Astrocyte (in vitro differentiated cells and primary cell): ENCODE measurements around the gene SPTBN1. TPM values are rescaled to one million over a fixed set of nuclear protein-coding genes. Genes with fewer than 3 reads are reported as not detected.
A peak's percentile ranks its signal among the peaks of the same experiment; 100 is the strongest.

Experiments used
- DNase-seq: peaks from one replicate; pipeline ENCODE4 v3.0.0-alpha.2; 2010; ENCODE audit warnings: low read depth
- FAIRE-seq: peaks from 2 replicates; lab custom pipeline; 2011; peaks lifted over from hg19 to GRCh38; lab: Jason Lieb, UNC
- H2AFZ ChIP-seq: 2 replicates; pipeline ENCODE4 v1.6.0; 2012; ENCODE audit warnings: low read depth, low read length, inconsistent platforms
- H3K27ac ChIP-seq: 2 replicates; pipeline ENCODE4 v1.5.1; 2011; ENCODE audit warnings: low read depth, low read length, inconsistent platforms
- H3K27me3 ChIP-seq: 2 replicates; pipeline ENCODE4 v1.6.0; 2011; ENCODE audit warnings: low read length, inconsistent platforms; ENCODE audit not compliant: insufficient read depth
- H3K36me3 ChIP-seq: 2 replicates; pipeline ENCODE4 v1.5.1; 2011; ENCODE audit warnings: low read length, inconsistent platforms; ENCODE audit not compliant: insufficient read depth
- H3K4me1 ChIP-seq: 2 replicates; pipeline ENCODE4 v1.5.1; 2011; ENCODE audit warnings: low read length, inconsistent platforms; ENCODE audit not compliant: insufficient read depth
- H3K4me2 ChIP-seq: 2 replicates; pipeline ENCODE4 v1.6.0; 2012; ENCODE audit warnings: low read length, inconsistent platforms
- H3K4me3 ChIP-seq: 2 replicates; pipeline ENCODE4 v1.5.1; 2011; ENCODE audit warnings: low read depth, mild to moderate bottlenecking, low read length, inconsistent platforms; ENCODE audit not compliant: insufficient read depth
- H3K79me2 ChIP-seq: 2 replicates; pipeline ENCODE4 v1.6.0; 2012; ENCODE audit warnings: mild to moderate bottlenecking, low read length, inconsistent platforms; ENCODE audit not compliant: insufficient read depth
- H3K9ac ChIP-seq: 2 replicates; pipeline ENCODE4 v1.6.0; 2012; ENCODE audit warnings: mild to moderate bottlenecking, low read length, inconsistent platforms
- H3K9me3 ChIP-seq: 2 replicates; pipeline ENCODE4 v1.5.1; 2012; ENCODE audit warnings: low read depth, mild to moderate bottlenecking, low read length, inconsistent platforms; ENCODE audit not compliant: insufficient read depth
- H4K20me1 ChIP-seq: 2 replicates; pipeline ENCODE4 v1.6.0; 2012; ENCODE audit warnings: low read length, inconsistent platforms; ENCODE audit not compliant: insufficient read depth
- H3K27ac Mint-ChIP-seq: one replicate; pipeline ENCODE4 v1.8.0; 2021; ENCODE audit warnings: mild to moderate bottlenecking, mixed read lengths; ENCODE audit not compliant: unreplicated experiment
- H3K27me3 Mint-ChIP-seq: one replicate; pipeline ENCODE4 v1.8.0; 2021; ENCODE audit warnings: low read depth, mixed read lengths; ENCODE audit not compliant: unreplicated experiment
- H3K36me3 Mint-ChIP-seq: one replicate; pipeline ENCODE4 v1.8.0; 2021; ENCODE audit warnings: low read depth, mixed read lengths; ENCODE audit not compliant: unreplicated experiment
- H3K4me1 Mint-ChIP-seq: one replicate; pipeline ENCODE4 v1.8.0; 2021; ENCODE audit warnings: low read depth, mixed read lengths; ENCODE audit not compliant: unreplicated experiment
- H3K4me3 Mint-ChIP-seq: one replicate; pipeline ENCODE4 v1.8.0; 2021; ENCODE audit warnings: mild to moderate bottlenecking, moderate library complexity, mixed read lengths; ENCODE audit not compliant: unreplicated experiment
- H3K9me3 Mint-ChIP-seq: one replicate; pipeline ENCODE4 v1.8.0; 2021; ENCODE audit warnings: mild to moderate bottlenecking, mixed read lengths; ENCODE audit not compliant: unreplicated experiment
- EZH2 ChIP-seq: IDR thresholded peaks from 2 replicates; pipeline ENCODE4 v1.6.1; 2012; ENCODE audit warnings: mild to moderate bottlenecking, low read length, inconsistent platforms; ENCODE audit not compliant: insufficient read depth
- total RNA-seq: library from RNA; stranded (reverse); gene quantifications from 2 replicates; pipeline ENCODE4 v1.2.1, GENCODE V29; 2021
- TF ChIP-seq, protein P1 (sequence below): IDR thresholded peaks from 2 replicates; pipeline ENCODE4 v1.5.1; 2011; ENCODE audit warnings: low read depth, mild to moderate bottlenecking, inconsistent platforms, low read length, moderate library complexity; ENCODE audit not compliant: insufficient read depth

SPTBN1 gene
- total RNA-seq, 1 donor from 2014 or later: 311 TPM

DNA sequence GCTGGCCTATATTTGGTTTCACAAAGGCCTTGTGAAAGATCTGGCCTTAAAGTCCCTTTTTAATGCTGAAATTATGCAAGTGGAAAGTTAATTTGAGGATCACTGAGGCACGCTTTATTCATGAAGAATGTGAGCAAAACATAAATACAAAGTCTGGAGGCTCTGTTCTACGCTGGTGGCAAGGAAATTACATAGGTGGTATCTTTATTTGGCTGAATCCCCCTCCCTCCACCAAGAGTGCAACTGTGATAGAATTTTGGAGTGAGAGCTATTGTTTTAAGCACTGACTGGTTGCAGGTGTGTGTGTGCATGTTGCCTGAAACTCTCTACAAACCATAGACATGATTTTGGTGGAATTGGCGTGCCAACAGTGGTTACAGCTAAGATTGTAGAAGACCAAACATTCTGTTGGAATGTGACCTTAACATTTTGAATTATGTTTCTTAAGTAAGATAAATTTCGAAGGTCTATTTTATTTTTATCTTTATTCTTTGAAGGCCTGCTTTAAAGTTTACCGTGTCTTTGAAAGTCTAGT is 114.3 kb downstream of the SPTBN1 start:
- Mint-ChIP-seq H3K4me1 (peaks cover 68% of the 10 kb centered on the region), H3K4me3 (no peak overlapping the region), H3K27ac (peak overlapping the region; percentile 94), H3K27me3 (no peaks in the 10 kb centered on the region), H3K9me3 (no peaks in the 10 kb centered on the region), H3K36me3 (peaks cover 12% of the 10 kb centered on the region)
- Histone ChIP-seq H3K27me3 (no peaks in the 10 kb centered on the region), H3K36me3 (peaks cover 5% of the 10 kb centered on the region), H2AFZ (no peak overlapping the region), H3K4me3 (no peak overlapping the region), H4K20me1 (peaks cover 3% of the 10 kb centered on the region), H3K9ac (peak overlapping the region; percentile 91), H3K79me2 (peaks cover 83% of the 10 kb centered on the region), H3K27ac (peak overlapping the region; percentile 99), H3K4me1 (peaks cover 69% of the 10 kb centered on the region), H3K4me2 (peak overlapping the region; percentile 83), H3K9me3 (no peaks in the 10 kb centered on the region)
- DNase-seq: peak; percentile 61
- no peak for FAIRE-seq
- no peak for TF ChIP-seq EZH2
- TF ChIP-seq, protein P1, sequence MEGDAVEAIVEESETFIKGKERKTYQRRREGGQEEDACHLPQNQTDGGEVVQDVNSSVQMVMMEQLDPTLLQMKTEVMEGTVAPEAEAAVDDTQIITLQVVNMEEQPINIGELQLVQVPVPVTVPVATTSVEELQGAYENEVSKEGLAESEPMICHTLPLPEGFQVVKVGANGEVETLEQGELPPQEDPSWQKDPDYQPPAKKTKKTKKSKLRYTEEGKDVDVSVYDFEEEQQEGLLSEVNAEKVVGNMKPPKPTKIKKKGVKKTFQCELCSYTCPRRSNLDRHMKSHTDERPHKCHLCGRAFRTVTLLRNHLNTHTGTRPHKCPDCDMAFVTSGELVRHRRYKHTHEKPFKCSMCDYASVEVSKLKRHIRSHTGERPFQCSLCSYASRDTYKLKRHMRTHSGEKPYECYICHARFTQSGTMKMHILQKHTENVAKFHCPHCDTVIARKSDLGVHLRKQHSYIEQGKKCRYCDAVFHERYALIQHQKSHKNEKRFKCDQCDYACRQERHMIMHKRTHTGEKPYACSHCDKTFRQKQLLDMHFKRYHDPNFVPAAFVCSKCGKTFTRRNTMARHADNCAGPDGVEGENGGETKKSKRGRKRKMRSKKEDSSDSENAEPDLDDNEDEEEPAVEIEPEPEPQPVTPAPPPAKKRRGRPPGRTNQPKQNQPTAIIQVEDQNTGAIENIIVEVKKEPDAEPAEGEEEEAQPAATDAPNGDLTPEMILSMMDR: no peak

DNA sequence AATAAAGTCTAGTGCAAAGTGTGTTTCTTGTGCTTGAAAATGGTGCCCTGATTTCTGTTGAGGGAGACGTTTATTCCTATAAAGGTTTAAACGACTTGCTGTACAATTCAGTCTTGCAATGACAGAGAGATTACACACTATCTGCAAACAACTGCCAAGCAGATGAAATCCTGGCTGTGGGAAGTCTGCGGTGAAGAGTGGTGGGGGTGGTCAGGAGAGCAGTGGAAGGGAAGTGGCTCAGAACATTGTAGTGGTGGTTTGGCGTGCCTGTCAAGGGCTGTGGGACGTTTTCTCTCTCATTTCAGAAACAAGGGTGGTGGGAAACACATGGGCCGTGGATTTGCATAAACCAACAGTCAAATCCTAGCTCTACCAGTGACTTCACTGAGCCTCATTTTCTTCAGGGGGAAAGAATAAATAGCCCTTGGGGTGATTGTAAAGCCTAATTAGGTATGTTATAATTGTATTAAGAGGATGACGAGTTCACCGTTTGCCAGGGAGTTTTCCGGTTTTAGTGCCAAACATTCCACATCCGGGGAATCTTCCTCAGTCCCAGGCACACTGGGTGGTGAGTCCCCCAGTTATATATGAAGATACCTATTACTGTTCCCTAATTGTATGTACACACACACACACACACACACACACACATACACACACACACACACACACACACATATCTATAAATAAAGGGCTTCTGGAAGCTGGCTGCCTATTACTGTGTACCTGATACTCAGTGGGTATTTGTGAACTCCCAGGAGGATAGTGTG is 115.0 kb downstream of the SPTBN1 start:
- H4K20me1 ChIP-seq: no peaks in the 10 kb centered on the region
- Mint-ChIP-seq H3K9me3 (no peaks in the 10 kb centered on the region), H3K36me3 (peaks cover 12% of the 10 kb centered on the region), H3K27ac (peak overlapping the region; percentile 94), H3K27me3 (no peaks in the 10 kb centered on the region), H3K4me3 (peak overlapping the region; percentile 35), H3K4me1 (peaks cover 70% of the 10 kb centered on the region)
- FAIRE-seq: peak; percentile 55
- H3K27me3 ChIP-seq: no peaks in the 10 kb centered on the region
- H2AFZ ChIP-seq: no peak overlapping the region
- peak overlapping the region; percentile 83 for H3K4me2 ChIP-seq
- TF ChIP-seq, protein P1: no peak
- no peak for TF ChIP-seq EZH2
- peaks cover 74% of the 10 kb centered on the region for H3K4me1 ChIP-seq
- peak overlapping the region; percentile 99 for H3K27ac ChIP-seq
- peak overlapping the region; percentile 21 for H3K4me3 ChIP-seq
- DNase-seq: peak; percentile 98
- peaks cover 6% of the 10 kb centered on the region for H3K36me3 ChIP-seq
- H3K9me3 ChIP-seq: no peaks in the 10 kb centered on the region
- H3K79me2 ChIP-seq: peaks cover 83% of the 10 kb centered on the region
- peak overlapping the region; percentile 91 for H3K9ac ChIP-seq

DNA sequence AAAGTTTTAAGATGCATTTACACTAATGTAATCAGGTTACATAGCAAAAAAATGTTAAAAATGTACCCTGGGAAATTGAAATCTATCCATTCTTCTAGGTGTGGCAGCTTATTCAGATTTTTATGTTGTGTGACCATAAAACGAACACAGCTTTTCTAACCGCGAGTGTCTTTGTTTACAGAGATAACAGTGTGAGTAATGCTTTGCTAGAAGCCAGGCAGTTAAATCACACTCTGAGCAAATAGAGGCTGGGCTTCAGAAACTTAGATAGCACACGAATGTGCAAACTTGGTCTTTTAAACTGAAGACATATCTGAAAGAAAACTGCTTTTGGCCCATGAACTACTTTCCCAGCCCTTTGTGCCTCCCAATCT is 116.1 kb downstream of the SPTBN1 start:
- Histone ChIP-seq H4K20me1 (peaks cover 9% of the 10 kb centered on the region), H3K4me3 (peak overlapping the region; percentile 35), H3K4me1 (peaks cover 75% of the 10 kb centered on the region), H3K27me3 (no peaks in the 10 kb centered on the region), H3K79me2 (peaks cover 83% of the 10 kb centered on the region), H3K4me2 (peak overlapping the region; percentile 83), H2AFZ (no peak overlapping the region), H3K9me3 (no peaks in the 10 kb centered on the region), H3K27ac (peak overlapping the region; percentile 99), H3K36me3 (peaks cover 6% of the 10 kb centered on the region), H3K9ac (peak overlapping the region; percentile 91)
- DNase-seq: peak; percentile 98
- no peak for FAIRE-seq
- Mint-ChIP-seq H3K27ac (peak overlapping the region; percentile 85), H3K36me3 (peaks cover 19% of the 10 kb centered on the region), H3K4me1 (peaks cover 78% of the 10 kb centered on the region), H3K9me3 (no peaks in the 10 kb centered on the region), H3K4me3 (peak overlapping the region; percentile 65), H3K27me3 (no peaks in the 10 kb centered on the region)
- TF ChIP-seq EZH2: no peak
- TF ChIP-seq, protein P1: no peak
